Glomerular visceral epithelial cell (primary cell): ENCODE results near the gene SERPINA4.
"Not testable (repeated sequence)": the region's sequence is repeated elsewhere in the genome, so short reads cannot be mapped to it uniquely, and the experiment has no call there.

ENCODE experiments used
- DNase-seq: peaks from one replicate; pipeline ENCODE4 v3.0.0-alpha.2; 2016; ENCODE audit errors: extremely low spot score

Gene SERPINA4

DNA sequence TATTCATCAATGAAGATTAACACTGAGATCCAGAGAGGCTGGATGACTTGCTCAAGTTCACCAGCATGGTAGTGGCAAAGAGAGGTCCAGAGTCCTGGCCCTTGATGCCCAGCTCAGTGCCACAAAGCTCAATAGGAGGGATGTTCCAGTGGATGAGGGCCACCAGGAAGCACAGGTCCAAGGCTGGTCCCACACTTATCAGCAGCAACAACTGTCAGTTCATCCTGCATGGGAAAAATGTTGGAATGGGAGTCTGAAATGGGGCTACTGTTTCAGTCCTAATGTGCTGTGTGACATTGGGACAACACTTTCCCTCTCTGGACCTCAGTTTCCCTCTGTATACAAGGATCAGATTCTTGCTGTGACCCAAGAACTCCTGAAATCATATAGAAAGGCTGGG is 31.2 kb downstream of the SERPINA4 start:
- DNase-seq: no peak

DNA sequence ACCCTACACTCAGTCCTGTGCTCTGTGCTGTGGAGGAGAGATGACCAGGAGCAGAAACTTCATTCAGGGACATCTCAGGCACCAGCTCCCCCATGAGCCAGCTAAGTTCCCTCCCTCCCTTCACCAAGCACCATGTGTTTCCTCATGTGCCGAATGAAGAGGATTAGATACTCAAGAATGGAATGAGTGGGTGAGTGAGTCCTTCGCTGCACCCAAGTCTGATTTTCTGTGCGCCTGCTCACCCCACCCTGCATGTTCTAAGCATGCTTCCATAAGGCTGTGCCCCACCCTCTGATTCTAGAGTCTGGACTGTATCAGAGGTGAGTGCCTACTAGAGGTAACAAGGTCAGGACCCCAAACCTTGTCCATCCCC is 32.1 kb downstream of the SERPINA4 start:
- DNase-seq: no peak

DNA sequence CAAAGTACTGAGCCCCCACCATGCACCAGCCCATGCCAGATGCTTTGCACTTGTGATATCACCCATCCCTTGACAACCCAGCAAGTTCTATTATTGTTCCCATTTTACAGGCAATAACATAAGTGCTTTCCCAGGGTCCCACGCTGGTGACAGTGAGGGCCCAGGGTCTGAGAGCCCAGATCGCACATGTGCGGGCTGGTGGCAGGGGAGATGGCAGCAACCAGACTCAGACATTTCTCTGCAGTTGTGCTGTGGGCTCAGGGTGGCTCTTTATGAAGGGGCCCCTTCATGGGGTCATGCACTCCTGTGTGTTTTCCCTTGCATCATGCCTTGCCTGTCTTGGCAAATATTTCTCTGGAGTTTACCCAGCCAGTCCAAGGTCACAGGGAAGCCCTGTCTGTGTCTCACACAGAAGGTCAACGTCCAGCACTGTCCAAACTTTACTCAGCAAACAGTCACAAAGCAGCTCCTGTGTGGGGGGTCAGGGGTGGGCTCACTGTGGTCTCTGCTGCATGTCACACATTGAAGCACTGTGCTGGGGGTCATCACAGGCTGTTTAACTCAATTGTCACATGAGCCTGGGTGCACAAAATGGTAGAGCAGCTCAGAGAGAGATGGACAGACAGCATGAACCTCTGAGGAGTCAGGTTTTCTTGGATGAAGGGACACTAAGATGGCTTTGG is 32.6 kb downstream of the SERPINA4 start:
- DNase-seq: no peak

DNA sequence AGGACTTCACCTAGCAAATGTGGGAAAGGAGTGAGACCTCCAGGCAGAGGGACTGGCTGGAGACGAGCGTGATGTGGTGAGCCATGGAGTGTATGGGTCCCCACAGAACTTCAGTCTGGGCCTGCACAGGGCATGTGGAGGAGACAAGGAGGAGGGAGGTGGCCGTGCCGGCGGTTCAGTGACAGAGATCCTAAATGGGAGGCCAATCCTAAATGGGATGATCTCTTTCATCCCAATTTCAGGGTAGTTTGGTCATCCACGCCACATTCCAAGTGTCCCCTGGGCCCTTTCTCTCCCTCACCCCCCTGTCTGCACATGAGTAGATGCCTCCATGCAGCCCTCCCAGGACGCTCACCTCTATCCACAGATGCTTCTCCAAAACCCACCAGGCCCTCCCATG is 33.2 kb downstream of the SERPINA4 start:
- no peak for DNase-seq

DNA sequence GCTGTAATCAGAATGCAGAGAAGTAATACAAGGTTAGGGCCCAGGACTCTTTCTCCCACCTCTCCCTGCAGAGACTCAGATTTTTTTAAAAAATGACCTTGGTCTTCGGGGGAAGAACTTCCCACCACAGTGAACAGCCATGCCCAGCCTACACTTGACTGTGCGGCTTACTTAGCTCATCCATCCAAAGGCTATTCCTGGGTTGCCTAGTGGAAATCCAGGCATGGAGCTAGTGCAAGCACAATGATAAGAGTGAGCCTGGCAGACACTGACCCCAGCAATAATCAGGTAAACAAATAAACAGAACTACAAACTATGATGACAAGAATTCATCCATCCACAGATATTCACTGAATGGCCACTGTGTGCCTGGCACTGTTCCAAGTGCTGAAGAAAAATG is 34.7 kb downstream of the SERPINA4 start:
- DNase-seq: no peak

DNA sequence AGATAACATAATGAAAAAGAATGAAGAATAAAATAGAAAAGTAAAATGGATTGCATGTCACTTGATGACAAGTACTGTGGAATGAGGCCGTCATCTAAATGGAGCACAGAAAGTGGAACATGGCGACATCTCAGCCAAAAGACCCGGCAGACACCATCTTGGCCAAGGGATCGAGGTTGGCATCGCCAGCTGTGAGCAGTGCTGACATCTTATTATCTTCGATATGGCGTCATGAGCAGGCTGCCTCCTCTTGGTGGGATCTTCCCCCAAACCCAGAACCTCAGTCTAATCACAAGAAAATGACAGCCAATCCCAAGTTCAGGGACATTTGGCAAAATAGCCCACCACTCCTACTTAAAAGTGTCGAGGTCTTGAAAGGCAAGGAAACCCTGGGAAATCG is 35.1 kb downstream of the SERPINA4 start:
- DNase-seq: no peak

DNA sequence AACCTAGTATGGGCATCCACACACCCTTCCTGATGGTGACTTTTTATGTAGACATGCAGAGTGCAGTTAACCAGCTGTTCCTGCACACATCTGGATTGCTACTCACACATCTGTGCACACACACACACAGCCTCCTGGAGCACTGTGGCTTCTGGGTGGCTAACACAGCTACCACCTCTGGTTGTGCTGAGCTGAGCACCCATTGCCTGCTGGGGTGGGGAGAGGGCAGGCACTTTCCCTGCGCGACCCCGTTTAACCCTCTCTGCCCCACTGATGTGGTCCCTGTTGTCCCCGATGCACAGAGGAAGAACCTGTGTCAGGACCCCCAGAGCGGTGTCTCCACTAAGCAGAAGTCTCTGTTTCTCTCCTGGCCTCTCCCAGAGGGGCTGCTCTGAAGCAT is 36.5 kb downstream of the SERPINA4 start:
- DNase-seq: no peak

DNA sequence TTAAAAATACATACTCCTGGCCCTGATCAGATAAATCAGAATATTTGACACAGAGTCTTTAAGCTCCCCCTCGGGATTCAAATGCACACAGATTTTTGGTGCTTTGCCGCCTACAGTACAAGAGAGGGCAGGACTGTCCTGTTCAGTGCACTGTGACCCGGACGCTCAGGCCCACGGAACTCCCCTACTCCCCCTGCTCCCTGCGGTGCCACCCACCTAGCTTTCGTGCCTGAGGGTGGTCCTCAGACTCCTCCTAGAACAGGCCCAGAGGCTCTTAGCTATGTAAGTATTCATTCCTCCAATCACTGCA is 37.2 kb downstream of the SERPINA4 start:
- no peak for DNase-seq

DNA sequence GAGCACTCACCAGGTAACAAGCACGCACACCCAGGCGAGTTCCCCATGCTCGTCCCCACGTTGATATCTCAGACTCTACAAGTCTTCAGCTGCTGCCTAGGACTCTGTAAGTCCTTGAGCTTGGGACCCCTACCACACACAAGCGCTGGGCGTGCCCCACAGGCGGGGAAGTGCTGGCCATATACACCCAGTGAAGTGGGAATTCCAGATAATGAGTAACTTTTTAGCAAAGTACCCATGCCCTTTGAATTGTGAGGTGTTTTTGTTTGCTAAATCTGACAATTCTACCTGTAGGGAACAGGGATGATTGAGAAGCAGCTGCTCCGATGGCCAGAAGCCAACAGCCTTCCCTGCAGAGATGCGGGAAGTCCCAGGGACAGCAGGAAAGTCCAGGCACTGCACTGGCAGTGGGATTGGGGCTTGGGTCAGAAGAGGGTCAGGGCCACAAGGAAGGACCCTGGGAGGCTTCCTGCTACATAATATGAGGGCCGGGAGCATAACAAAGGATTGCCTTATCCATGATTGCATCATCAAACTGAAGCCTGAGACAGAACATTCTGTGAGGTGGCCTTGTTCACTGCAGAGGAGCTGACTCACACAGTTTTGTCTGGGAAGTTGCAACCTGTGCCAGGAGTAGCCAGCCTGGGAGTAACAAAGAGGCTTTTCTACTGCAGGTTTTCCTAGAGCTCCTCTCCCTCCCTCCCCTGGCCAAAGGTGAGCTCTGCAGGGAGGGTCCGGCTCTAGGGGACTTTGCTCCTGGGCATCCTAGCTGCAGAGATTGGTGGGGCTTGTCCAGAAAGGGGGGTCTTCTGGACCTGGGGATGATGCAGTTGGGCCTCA is 37.8 kb downstream of the SERPINA4 start:
- peak; percentile 87 for DNase-seq

DNA sequence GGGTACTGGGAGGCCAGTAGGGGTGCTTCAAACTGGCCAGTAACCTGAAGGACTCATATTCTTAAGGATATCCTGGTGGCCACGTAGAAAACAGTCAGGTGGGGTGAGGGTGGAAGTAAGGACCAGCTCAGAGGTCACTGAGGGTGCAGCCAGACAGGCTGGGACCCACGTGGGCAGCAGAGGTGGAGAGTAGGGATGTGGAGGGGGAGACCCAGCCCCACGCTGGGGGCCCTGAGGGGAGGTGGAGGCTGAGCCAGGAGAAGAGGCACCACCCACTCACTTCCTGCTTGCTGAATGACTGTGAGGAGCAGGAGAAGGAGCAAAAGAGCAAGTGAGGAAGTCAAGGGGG is 38.4 kb downstream of the SERPINA4 start:
- no peak for DNase-seq

DNA sequence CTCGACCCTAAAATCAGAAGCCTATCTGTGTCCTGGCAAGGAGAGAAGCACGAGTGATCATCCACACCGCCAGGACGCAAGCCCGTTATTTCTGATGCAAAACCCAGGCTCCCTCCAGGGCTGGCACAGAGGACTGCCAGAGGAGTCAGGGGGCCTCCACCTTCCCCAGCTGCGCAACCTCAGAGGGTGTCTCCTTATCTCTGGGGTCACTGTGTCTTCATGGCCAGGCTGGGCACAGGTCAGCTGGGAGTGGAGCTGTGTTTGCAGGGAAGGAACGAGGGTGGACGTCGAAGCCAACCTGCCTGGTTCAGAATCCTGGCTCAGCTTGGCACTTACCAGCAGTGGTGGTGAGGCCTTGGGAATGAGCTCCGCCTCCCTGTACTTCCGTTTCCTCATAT is 38.9 kb downstream of the SERPINA4 start:
- no peak for DNase-seq

DNA sequence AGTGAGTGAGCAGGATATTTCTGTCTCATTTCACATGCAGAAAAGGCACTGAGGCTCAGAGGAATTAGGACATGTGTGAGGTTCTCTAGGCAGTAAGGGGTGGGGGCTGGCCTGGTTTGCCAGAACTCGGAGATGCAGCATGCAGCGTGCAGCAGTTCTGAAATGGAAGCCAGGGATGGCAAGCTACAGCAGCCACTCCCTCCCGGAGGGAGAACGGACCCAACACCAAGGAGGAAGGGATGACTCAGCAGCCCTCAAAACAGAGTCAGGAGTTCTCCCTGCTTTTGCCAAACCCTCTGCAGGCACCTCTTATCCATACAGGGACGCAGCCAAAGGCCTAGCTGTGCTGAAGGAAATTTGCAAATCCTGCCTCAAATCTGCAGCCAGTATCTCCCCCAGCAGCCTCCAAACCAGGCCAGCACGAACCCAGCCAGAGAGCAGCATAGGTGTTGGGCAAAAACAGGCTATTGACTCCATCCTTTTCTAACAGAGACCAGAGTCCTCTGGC is 40.7 kb downstream of the SERPINA4 start:
- peak; percentile 42 for DNase-seq

DNA sequence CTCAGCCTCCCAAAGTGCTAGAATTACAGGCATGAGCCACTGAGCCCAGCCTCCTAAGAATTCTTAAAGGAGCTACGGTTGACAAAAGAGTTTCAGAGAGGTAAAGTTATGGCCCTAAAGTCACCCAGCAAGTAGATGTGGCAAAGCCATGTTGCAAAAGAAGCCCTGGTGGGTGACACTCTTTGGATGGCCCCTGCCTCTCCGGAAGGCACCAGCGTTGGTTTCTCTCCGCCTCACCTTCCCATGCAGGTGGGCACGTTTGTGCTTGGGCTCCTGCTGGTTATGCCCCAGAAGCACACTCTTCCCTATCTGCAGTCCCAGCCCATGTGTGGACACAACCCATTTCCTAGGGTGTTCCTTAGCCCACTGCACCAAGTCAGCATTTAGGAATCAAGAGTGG is 41.5 kb downstream of the SERPINA4 start:
- DNase-seq: no peak

DNA sequence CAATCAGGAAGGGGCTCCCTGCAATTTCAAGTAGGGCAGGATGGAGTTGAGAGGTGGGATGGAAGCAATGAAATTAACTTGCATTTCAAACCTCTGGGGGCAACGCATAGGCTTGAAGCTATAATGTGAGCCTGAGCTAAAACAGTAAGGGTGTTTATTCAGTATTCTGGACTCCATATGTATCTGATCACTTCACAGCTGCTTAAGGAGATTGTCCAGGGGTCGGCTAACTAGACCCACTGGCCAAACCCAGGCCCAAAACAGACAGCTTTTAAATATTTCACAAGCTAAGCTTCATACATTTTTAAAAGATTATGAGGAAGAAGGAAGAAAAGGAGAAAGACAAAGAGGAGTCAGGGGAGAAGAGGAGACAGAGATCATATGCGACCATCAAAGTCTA is 44.1 kb downstream of the SERPINA4 start:
- DNase-seq: no peak

DNA sequence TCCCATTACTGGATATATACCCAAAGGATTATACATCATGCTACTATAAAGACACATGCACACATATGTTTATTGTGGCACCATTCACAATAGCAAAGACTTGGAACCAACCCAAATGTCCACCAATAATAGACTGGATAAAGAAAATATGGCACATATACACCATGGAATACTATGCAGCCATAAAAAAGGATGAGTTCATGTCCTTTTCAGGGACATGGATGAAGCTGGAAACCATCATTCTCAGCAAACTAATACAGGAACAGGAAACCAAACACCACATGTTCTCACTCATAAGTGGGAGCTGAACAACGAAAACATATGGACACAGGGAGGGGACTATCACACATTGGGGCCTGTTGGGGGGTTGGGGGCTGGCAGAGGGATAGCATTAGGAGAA is 47.7 kb downstream of the SERPINA4 start:
- DNase-seq: not testable (repeated sequence)

DNA sequence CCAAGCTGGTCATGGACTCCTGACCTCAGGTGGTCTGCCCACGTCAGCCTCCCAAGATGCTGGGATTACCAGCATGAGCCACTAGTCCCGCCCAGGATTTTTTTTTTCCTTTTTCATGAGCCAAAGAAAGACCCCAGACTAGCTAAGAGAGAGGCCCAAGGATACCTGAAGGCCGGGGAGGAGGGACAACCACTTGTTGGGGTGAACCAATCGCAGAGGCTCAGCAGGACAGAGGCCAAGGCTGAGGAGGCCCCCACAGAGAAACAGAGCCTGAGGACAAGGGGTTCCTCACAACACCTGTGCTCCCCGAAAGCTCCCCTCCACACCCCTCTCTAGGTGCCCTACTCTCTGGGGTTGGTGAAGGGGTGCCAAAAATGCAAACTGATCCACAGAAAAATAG is 49.9 kb downstream of the SERPINA4 start:
- DNase-seq: no peak

DNA sequence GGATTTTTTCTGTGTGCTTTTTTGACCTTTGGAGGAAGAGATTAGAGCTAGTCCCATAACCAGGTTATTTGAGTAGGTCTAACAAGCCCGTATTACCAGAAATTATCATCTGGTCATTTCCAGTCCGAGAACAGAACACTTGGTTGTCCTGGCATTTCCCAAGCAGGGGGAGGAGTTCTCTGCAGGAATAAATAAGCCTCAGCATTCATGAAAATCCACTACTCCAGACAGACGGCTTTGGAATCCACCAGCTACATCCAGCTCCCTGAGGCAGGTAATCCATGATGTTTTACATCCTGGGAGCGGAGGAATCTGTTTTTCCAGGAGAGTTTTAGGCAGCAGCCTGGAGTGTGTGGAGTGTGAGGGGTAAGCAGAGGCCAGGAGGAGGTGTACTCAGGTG is 50.9 kb downstream of the SERPINA4 start, which contains the start of gene SERPINA3:
Gene SERPINA3 (plus strand): TSS at position 218 of the 400 bp plus-strand sequence. CDS start 2,051 bp downstream, outside the sequence.
- no peak for DNase-seq

DNA sequence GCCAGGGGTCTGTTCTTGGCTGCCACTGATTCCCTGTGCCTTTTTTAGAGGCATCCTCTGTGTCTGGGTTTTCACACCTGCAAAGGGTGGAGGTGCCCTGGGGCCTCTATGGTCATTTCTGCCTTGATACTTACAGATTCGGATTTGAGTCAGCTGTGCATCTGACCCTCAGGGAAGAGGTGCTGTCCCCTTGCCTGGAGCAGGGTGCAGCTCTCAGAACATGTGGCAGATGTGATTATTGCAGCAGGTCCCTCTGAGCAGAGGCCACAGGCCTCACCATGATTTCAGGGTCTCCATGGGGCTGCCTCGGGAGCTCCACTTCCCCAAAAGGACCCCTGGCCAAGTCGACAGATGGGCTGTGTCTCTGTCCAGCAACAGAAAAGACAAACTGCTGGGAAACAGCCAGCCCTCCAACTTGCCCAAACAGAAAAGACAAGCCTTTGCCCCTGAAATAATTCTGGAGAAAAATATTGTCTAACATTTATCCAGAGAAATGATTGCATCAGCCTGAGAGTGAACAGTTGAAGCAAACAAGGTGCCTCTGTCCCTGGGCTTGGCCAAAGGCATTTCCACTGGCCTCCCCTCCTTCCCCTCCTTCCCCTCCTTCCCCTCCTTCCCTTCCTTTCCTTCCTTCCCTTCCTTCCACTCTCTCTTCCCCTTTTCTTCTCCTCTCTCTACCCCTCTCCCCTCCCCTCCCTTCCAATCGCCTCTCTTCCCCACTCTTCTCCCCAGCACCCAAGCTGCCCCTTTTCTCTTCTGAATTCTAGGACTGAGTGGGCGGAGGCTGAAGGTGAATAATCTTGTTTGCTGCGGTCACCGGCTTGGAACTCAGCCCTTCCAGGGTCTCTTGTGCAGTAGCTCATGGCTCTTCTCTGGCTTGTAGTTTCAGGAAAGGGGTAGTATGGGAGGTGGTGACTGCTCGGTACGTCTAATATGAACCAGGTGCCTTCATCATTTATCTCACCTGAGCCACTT is 51.6 kb downstream of the SERPINA4 start:
- no peak for DNase-seq

DNA sequence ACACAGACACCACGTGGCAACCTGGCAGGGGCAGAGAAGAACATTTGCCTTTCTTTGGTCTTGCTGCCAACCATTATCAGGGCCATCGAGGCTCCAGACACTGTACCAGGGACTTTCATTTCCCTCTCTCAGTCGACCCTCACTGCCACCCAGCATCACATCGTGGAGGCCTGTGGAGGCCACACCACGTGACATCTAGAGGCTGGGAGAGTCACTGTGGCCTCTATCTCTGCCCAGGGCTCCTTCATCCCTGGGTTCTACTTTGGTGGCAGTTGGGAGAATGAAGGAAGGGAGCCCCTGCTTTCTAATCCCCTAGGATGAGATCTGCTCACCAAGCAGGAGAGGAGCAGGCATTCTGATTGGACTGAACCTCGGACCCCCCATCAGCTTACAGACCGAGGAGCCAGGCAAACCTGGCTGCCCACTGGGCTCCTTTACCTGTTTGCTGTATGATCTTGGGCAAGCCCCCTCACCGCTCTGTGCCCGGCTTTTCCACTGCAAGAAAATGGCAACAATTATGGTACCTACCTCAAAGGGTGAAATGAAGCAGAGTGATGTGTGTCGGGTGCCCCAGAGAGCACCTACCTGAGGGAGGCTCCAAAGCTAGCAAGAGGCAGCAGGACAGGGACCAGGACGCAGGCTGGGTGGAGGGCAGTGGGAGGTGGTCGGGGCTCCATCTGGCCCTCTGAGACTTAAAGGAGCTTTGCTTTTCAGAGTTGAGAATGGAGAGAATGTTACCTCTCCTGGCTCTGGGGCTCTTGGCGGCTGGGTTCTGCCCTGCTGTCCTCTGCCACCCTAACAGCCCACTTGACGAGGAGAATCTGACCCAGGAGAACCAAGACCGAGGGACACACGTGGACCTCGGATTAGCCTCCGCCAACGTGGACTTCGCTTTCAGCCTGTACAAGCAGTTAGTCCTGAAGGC is 52.7 kb downstream of the SERPINA4 start:
- no peak for DNase-seq

DNA sequence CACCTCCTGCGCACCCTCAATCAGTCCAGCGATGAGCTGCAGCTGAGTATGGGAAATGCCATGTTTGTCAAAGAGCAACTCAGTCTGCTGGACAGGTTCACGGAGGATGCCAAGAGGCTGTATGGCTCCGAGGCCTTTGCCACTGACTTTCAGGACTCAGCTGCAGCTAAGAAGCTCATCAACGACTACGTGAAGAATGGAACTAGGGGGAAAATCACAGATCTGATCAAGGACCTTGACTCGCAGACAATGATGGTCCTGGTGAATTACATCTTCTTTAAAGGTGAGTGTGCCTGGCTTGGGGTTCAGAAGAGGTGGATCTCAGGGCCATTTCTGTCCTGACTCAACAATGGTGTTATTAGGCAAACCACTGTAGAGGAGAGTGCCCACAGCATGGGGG is 53.6 kb downstream of the SERPINA4 start:
- DNase-seq: no peak

DNA sequence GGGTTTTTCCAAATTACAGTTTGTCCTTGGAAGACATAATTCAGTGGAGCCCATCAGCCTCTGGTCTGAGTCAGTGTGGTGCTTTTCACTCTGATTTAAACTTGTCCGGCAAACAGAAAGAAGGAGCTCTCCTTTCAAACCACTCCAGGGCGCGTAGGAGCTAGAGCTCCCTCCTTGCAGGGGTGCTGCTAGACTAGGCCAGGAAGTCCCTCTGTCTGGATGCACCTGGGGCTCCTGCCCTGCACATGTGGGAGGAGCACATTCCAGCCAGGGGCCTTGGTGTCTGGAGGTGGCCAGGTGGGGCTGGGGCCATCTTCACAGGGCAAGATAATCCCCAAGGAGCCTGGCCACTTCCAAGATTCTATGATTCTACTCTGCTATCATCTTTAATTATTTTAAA is 54.0 kb downstream of the SERPINA4 start:
- DNase-seq: no peak
